ENCODE results near the gene LRRC4C. TPM values are rescaled to one million over a fixed set of nuclear protein-coding genes. Genes with fewer than 3 reads are reported as not detected.

The LRRC4C gene
- polyA plus RNA-seq, 1 of the 3 experiments (the other 2 are of a cell fraction), result 0.16 TPM

DNA sequence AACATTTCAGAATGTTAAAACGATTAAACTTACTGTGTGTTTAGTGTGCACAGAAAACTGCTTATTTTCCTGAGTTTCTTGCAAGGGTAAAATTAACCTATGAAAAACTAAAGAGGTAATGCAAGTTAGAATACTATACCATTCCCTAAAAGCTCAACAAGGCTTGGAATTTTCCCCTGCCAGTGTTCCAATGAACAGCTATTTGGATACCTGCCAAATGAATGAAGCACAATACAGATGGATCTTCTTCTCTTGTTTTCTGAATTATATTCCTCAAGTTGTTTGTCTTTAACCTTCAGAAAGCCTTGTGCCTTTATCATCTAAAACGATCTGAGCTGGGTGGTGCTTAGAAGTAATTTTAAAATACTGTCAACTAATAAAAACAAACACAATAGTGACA, 204.5 kb downstream of the LRRC4C start:
- ChIA-PET POLR2A (no interaction called here), CTCF (no interaction called here)
- 0% methylated on average over 2 of the region's 2 CpGs for WGBS (ENCODE audit: low lambda C conversion rate)
- no peaks in the 10 kb centered on the region for H3K9me3 ChIP-seq
- TF ChIP-seq, protein P1, sequence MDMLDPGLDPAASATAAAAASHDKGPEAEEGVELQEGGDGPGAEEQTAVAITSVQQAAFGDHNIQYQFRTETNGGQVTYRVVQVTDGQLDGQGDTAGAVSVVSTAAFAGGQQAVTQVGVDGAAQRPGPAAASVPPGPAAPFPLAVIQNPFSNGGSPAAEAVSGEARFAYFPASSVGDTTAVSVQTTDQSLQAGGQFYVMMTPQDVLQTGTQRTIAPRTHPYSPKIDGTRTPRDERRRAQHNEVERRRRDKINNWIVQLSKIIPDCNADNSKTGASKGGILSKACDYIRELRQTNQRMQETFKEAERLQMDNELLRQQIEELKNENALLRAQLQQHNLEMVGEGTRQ (IDR thresholded peaks at IDR 0.05; ENCODE audit: borderline replicate concordance, low read depth, low read length), result no peak
- TF ChIP-seq RCOR1 (IDR thresholded peaks at IDR 0.05; ENCODE audit: low read length) (no peak), TCF12 (IDR thresholded peaks at IDR 0.05) (no peak), RXRA (IDR thresholded peaks at IDR 0.05; ENCODE audit: borderline replicate concordance, low read depth) (no peak), TEAD4 (IDR thresholded peaks at IDR 0.05; ENCODE audit: borderline replicate concordance, insufficient read depth) (no peak), TAF1 (IDR thresholded peaks at IDR 0.05; ENCODE audit: borderline replicate concordance, low read depth, low read length) (no peak)
- TF ChIP-seq, protein P2, sequence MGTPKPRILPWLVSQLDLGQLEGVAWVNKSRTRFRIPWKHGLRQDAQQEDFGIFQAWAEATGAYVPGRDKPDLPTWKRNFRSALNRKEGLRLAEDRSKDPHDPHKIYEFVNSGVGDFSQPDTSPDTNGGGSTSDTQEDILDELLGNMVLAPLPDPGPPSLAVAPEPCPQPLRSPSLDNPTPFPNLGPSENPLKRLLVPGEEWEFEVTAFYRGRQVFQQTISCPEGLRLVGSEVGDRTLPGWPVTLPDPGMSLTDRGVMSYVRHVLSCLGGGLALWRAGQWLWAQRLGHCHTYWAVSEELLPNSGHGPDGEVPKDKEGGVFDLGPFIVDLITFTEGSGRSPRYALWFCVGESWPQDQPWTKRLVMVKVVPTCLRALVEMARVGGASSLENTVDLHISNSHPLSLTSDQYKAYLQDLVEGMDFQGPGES (IDR thresholded peaks at IDR 0.05; ENCODE audit: low read depth, low read length), result no peak
- TF ChIP-seq, protein P3, sequence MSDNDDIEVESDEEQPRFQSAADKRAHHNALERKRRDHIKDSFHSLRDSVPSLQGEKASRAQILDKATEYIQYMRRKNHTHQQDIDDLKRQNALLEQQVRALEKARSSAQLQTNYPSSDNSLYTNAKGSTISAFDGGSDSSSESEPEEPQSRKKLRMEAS (IDR thresholded peaks at IDR 0.05; ENCODE audit: low read depth), result no peak
- no peak overlapping the region for H3K9ac ChIP-seq
- H3K4me1 ChIP-seq (ENCODE audit: control insufficient read depth in 1 of 2, insufficient read depth in 2 of 2, low read depth in 1 of 2, low read length in 1 of 2), result no peaks in the 10 kb centered on the region
- H3F3A ChIP-seq (replicated peaks; ENCODE audit: insufficient read depth), result no peaks in the 10 kb centered on the region
- no peak overlapping the region for H3K27ac ChIP-seq (ENCODE audit: low read depth in 2 of 2, low read length in 1 of 2)
- H3K4me2 ChIP-seq, result no peak overlapping the region
- DNase-seq, result no peak
- no peaks in the 10 kb centered on the region for H3K27me3 ChIP-seq (ENCODE audit: insufficient read depth)
- H3K79me2 ChIP-seq (ENCODE audit: insufficient read depth), result no peaks in the 10 kb centered on the region
- H4K20me1 ChIP-seq (ENCODE audit: insufficient read depth), result no peaks in the 10 kb centered on the region
- H3K9me2 ChIP-seq, result no peaks in the 10 kb centered on the region
- no peak overlapping the region for H3K4me3 ChIP-seq (ENCODE audit: low read depth in 2 of 2, low read length in 1 of 2)
- H2AFZ ChIP-seq (ENCODE audit: low read depth), result no peak overlapping the region
- H3K36me3 ChIP-seq (replicated peaks in 1 of 2; ENCODE audit: control insufficient read depth in 1 of 2, insufficient read depth in 2 of 2, low read length in 1 of 2), result no peaks in the 10 kb centered on the region

DNA sequence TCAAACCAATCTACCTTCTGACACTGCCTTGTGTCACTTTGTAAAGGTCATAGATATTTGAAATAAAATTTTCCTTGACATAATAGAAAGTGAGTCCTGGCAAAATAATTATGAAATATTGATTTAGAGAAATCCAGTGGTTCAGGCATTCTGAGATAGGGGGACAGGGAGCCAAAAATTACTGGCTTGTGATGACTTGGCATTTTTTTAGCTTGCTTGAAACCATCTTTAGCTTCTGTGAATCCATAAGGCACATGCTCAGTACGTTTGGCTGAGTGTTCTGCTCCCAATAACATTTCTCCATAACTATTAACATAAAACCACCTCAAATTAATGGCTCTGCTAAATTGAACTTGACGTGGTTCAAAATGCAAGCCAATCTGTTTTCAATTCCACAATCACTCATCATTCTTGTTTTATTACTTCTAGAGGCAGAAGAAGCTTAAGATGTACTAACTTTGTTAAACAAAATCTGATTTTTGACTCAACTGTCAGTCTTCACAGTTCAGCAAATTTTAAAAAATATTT, 209.0 kb downstream of the LRRC4C start:
- Histone ChIP-seq H3K9me3 (no peaks in the 10 kb centered on the region), H3K79me2 (ENCODE audit: insufficient read depth) (no peaks in the 10 kb centered on the region), H3K9me2 (no peaks in the 10 kb centered on the region), H3K4me3 (ENCODE audit: low read depth in 2 of 2, low read length in 1 of 2) (no peak overlapping the region), H3K4me2 (no peak overlapping the region), H3F3A (replicated peaks; ENCODE audit: insufficient read depth) (no peaks in the 10 kb centered on the region), H4K20me1 (ENCODE audit: insufficient read depth) (no peaks in the 10 kb centered on the region), H2AFZ (ENCODE audit: low read depth) (no peak overlapping the region), H3K4me1 (ENCODE audit: control insufficient read depth in 1 of 2, insufficient read depth in 2 of 2, low read depth in 1 of 2, low read length in 1 of 2) (no peaks in the 10 kb centered on the region), H3K27me3 (ENCODE audit: insufficient read depth) (no peaks in the 10 kb centered on the region), H3K9ac (no peak overlapping the region), H3K27ac (ENCODE audit: low read depth in 2 of 2, low read length in 1 of 2) (no peak overlapping the region), H3K36me3 (replicated peaks in 1 of 2; ENCODE audit: control insufficient read depth in 1 of 2, insufficient read depth in 2 of 2, low read length in 1 of 2) (no peaks in the 10 kb centered on the region)
- ChIA-PET CTCF (no interaction called here), POLR2A (no interaction called here)
- DNase-seq, result no peak
- 0% methylated on average over 2 of the region's 2 CpGs for WGBS (ENCODE audit: low lambda C conversion rate)
- TF ChIP-seq JUND (IDR thresholded peaks at IDR 0.05) (no peak), NFIC (IDR thresholded peaks at IDR 0.05; ENCODE audit: borderline replicate concordance) (no peak), TAF1 (IDR thresholded peaks at IDR 0.05; ENCODE audit: borderline replicate concordance, low read depth, low read length) (no peak)

DNA sequence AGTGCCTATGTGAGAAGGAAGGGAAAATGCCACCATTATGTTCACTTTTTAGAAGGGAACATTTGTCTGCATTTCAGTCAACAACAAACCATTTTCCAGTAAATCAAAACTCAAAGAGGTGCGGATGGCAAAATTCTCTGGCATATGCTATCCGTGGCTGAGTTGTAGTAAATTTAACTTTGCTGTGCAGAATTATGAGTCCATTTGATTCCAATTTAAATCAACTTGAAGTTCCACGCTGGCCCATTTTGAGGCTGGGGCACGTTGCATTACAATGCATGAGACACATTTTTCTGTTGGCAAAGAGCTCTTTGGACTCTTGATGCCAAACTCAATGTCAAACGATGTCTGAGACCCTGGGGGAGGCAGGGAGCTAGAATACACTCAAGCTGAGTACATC, 211.8 kb downstream of the LRRC4C start:
- CTCF ChIA-PET, result no interaction called here
- Histone ChIP-seq H3K4me2 (no peak overlapping the region), H3F3A (replicated peaks; ENCODE audit: insufficient read depth) (no peaks in the 10 kb centered on the region), H3K27me3 (ENCODE audit: insufficient read depth) (no peaks in the 10 kb centered on the region), H3K4me1 (ENCODE audit: control insufficient read depth in 1 of 2, insufficient read depth in 2 of 2, low read depth in 1 of 2, low read length in 1 of 2) (no peaks in the 10 kb centered on the region), H3K9ac (no peak overlapping the region), H3K9me2 (no peaks in the 10 kb centered on the region), H2AFZ (ENCODE audit: low read depth) (no peak overlapping the region), H3K9me3 (no peaks in the 10 kb centered on the region), H3K4me3 (ENCODE audit: low read depth in 2 of 2, low read length in 1 of 2) (no peak overlapping the region), H3K27ac (ENCODE audit: low read depth in 2 of 2, low read length in 1 of 2) (no peak overlapping the region), H3K79me2 (ENCODE audit: insufficient read depth) (no peaks in the 10 kb centered on the region), H3K36me3 (replicated peaks in 1 of 2; ENCODE audit: control insufficient read depth in 1 of 2, insufficient read depth in 2 of 2, low read length in 1 of 2) (no peaks in the 10 kb centered on the region), H4K20me1 (ENCODE audit: insufficient read depth) (no peaks in the 10 kb centered on the region)
- DNase-seq, result no peak
- WGBS (ENCODE audit: low lambda C conversion rate), result 15% methylated on average over 5 of the region's 5 CpGs
- POLR2A ChIA-PET, result no interaction called here
- TF ChIP-seq EP300 (IDR thresholded peaks at IDR 0.05; ENCODE audit: borderline replicate concordance in 1 of 2, low read depth in 1 of 2, low read length in 1 of 2), result no peak
- TF ChIP-seq NFIC (IDR thresholded peaks at IDR 0.05; ENCODE audit: borderline replicate concordance), result no peak
- TF ChIP-seq MXI1 (IDR thresholded peaks at IDR 0.05; ENCODE audit: low read depth, low read length), result no peak
- TF ChIP-seq FOXM1 (IDR thresholded peaks at IDR 0.05; ENCODE audit: low read depth), result no peak
- no peak for TF ChIP-seq MEF2A (IDR thresholded peaks at IDR 0.05; ENCODE audit: borderline replicate concordance, low read depth)
- TF ChIP-seq, protein P4, sequence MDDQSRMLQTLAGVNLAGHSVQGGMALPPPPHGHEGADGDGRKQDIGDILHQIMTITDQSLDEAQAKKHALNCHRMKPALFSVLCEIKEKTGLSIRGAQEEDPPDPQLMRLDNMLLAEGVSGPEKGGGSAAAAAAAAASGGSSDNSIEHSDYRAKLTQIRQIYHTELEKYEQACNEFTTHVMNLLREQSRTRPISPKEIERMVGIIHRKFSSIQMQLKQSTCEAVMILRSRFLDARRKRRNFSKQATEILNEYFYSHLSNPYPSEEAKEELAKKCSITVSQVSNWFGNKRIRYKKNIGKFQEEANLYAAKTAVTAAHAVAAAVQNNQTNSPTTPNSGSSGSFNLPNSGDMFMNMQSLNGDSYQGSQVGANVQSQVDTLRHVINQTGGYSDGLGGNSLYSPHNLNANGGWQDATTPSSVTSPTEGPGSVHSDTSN (IDR thresholded peaks at IDR 0.05), result no peak
- no peak for TF ChIP-seq GABPA (IDR thresholded peaks at IDR 0.05; ENCODE audit: low read depth)
- no peak for TF ChIP-seq FOSL2 (IDR thresholded peaks at IDR 0.05; ENCODE audit: borderline replicate concordance, low read depth)
- TF ChIP-seq, protein P1 (IDR thresholded peaks at IDR 0.05; ENCODE audit: borderline replicate concordance, low read depth, low read length), result no peak
- no peak for TF ChIP-seq RFX5 (IDR thresholded peaks at IDR 0.05; ENCODE audit: low read length)
- TF ChIP-seq EZH2phosphoT487 (IDR thresholded peaks at IDR 0.05; ENCODE audit: borderline replicate concordance, low read depth), result no peak

All from SK-N-SH (cell line).